HepG2 (cell line): Measurements from ENCODE around the gene EREG. TPM values are rescaled to one million over a fixed set of nuclear protein-coding genes. Genes with fewer than 3 reads are reported as not detected.
"Not testable (repeated sequence)": the region's sequence is repeated elsewhere in the genome, so short reads cannot be mapped to it uniquely, and the experiment has no call there.

Source experiments
- ATAC-seq: fragments of 200-7000 bp; cut with Tn5 transposase; 3 replicates; pipeline ENCODE4 v1.9.1; 2020; ENCODE audit warnings: mild to moderate bottlenecking, moderate library complexity
- BruUV-seq: library from RNA; stranded (reverse); fragments of 400-500 nt; replicated peaks from 2 replicates; lab custom pipeline; 2021; lab: Mats Ljungman, UMichigan
- CTCF ChIA-PET: fragments of 300-600 bp; formaldehyde crosslinking; extraction: SDS; loops from one replicate; lab custom pipeline; 2021; ENCODE audit warnings: low total read pairs, inconsistent platforms, low intra/inter-chr PET ratio; lab: Yijun Ruan, JAX
- POLR2A ChIA-PET: fragments of 350-600 bp; sonication (Branson Sonifier 250); formaldehyde crosslinking; loops from one replicate; lab custom pipeline; 2020; ENCODE audit warnings: antibody characterized with exemption, inconsistent platforms; lab: Yijun Ruan, JAX
- DNase-seq: peaks from one replicate; pipeline ENCODE4 v3.0.0-alpha.2; 2015; ENCODE audit warnings: low spot score
- FAIRE-seq: peaks from 3 replicates; lab custom pipeline; 2011; peaks lifted over from hg19 to GRCh38; lab: Jason Lieb, UNC
- H2AFZ ChIP-seq: one replicate; pipeline ENCODE4 v1.6.1; 2011; ENCODE audit warnings: low read length, inconsistent platforms
- H3K27ac ChIP-seq: fragments of 300-600 bp; 3 replicates; pipeline ENCODE4 v1.8.0; 2011; ENCODE audit warnings: mixed run types, mild to moderate bottlenecking, mixed read lengths, low read length, inconsistent platforms; ENCODE audit not compliant: insufficient read depth; ENCODE audit errors: extremely low read length
- H3K27me3 ChIP-seq, 2 experiments: fragments of 200-600 bp in 1 of 2; 2 replicates in 1 of 2; 3 replicates in 1 of 2; pipeline versions ENCODE4 v1.6.0 to v1.8.0; 2011; ENCODE audit warnings: low read length in 2 of 2, mild to moderate bottlenecking in 2 of 2, moderate library complexity in 2 of 2, inconsistent platforms in 1 of 2; ENCODE audit not compliant: insufficient read depth in 2 of 2, control insufficient read depth in 1 of 2
- H3K36me3 ChIP-seq, 2 experiments: fragments of 200-600 bp in 1 of 2; replicated peaks in 1 of 2; 2 replicates in 1 of 2; 3 replicates in 1 of 2; pipeline versions ENCODE4 v1.5.1 to v1.8.0; 2011; ENCODE audit warnings: low read length in 2 of 2, inconsistent platforms in 1 of 2; ENCODE audit not compliant: insufficient read depth in 2 of 2, control insufficient read depth in 1 of 2
- H3K4me1 ChIP-seq: 2 replicates; pipeline ENCODE4 v1.5.1; 2012; ENCODE audit warnings: low read length, inconsistent platforms; ENCODE audit not compliant: insufficient read depth
- H3K4me2 ChIP-seq: 2 replicates; pipeline ENCODE4 v1.6.0; 2011; ENCODE audit warnings: low read depth, low read length, inconsistent platforms
- H3K4me3 ChIP-seq, 3 experiments: fragments of 200-600 bp in 1 of 3; sonication (generic), shearing (Covaris generic) in 1 of 3; replicated peaks in 1 of 3; 2 replicates each; pipeline ENCODE4 v1.5.1; 2011 to 2016; ENCODE audit warnings: low read length in 3 of 3, inconsistent platforms in 2 of 3, low read depth in 2 of 3, mild to moderate bottlenecking in 2 of 3, control low read depth in 1 of 3, mixed read lengths in 1 of 3; ENCODE audit not compliant: insufficient read depth in 1 of 3
- H3K79me2 ChIP-seq: one replicate; pipeline ENCODE4 v1.6.1; 2011; ENCODE audit warnings: low read length, inconsistent platforms; ENCODE audit not compliant: insufficient read depth
- H3K9ac ChIP-seq: 2 replicates; pipeline ENCODE4 v1.6.0; 2011; ENCODE audit warnings: mild to moderate bottlenecking, low read depth, low read length, inconsistent platforms; ENCODE audit not compliant: insufficient read depth
- H3K9me3 ChIP-seq: 2 replicates; pipeline ENCODE4 v1.5.1; 2012; ENCODE audit warnings: mild to moderate bottlenecking, low read length
- H4K20me1 ChIP-seq: 2 replicates; pipeline ENCODE4 v1.6.0; 2011; ENCODE audit warnings: inconsistent platforms, mild to moderate bottlenecking, low read length, moderate library complexity; ENCODE audit not compliant: insufficient read depth
- HNF1B ChIP-seq: sonication (generic); formaldehyde crosslinking; IDR thresholded peaks from 2 replicates; pipeline ENCODE4 v1.5.1; 2020; ENCODE audit warnings: mild to moderate bottlenecking, moderate library complexity, missing genetic modification reagents
- HNF4A ChIP-seq: sonication (generic); formaldehyde crosslinking; IDR thresholded peaks from 2 replicates; pipeline ENCODE4 v1.4.0; 2020; ENCODE audit warnings: missing genetic modification reagents
- PAF1 ChIP-seq: IDR thresholded peaks from 2 replicates; pipeline ENCODE4 v1.6.1; 2016; ENCODE audit warnings: missing genetic modification reagents, missing compliant biosample characterization
- TBP ChIP-seq: sonication (generic); formaldehyde crosslinking; IDR thresholded peaks from 2 replicates; pipeline ENCODE4 v1.5.0; 2020; ENCODE audit warnings: missing genetic modification reagents
- TERF1 ChIP-seq: sonication (generic); formaldehyde crosslinking; IDR thresholded peaks from 2 replicates; pipeline ENCODE4 v1.8.0; 2022; ENCODE audit warnings: mild to moderate bottlenecking, missing genetic modification reagents, moderate library complexity
- ZSCAN20 ChIP-seq: sonication (generic); formaldehyde crosslinking; IDR thresholded peaks from 2 replicates; pipeline ENCODE4 v1.4.0; 2020; ENCODE audit warnings: missing genetic modification reagents, mild to moderate bottlenecking, borderline replicate concordance
- in situ Hi-C: cut with HindIII; loops from 2 replicates; pipeline ENCODE4 v1.10.0; 2017; ENCODE audit warnings: low pct_unique_long_range_greater_than_20kb; ENCODE audit not compliant: extremely low pct_ligation_motif_present
- intact Hi-C: fragments of 100-400 bp; cut with micrococcal nuclease; formaldehyde crosslinking; loops from one replicate; pipeline ENCODE4 v1.10.0; 2022; ENCODE audit not compliant: unreplicated experiment
- polyA plus RNA-seq, 8 experiments: library from polyadenylated mRNA; depleted of rRNA in 3 of 8; stranded (reverse) in 7 of 8; unstranded in 1 of 8; fragments of >200 nt; fragmentation: Illumina TruSeq in 4 of 8; extraction: Trizol in 4 of 8; gene quantifications; 2 replicates each; pipeline versions ENCODE4 v1.2.1 to v1.2.3, GENCODE V29; 2011 to 2016; ENCODE audit warnings: low read depth in 4 of 8, missing spikeins in 1 of 8, mixed read lengths in 1 of 8; ENCODE audit not compliant: insufficient read depth in 1 of 8
- total RNA-seq, 5 experiments: library from RNA; depleted of rRNA; stranded (reverse); fragments of >200 nt; fragmentation: Illumina TruSeq; extraction: Trizol; gene quantifications; 2 replicates each; pipeline ENCODE4 v1.2.3, GENCODE V29; 2016; ENCODE audit warnings: low read depth in 1 of 5
- TF ChIP-seq, protein P1 (sequence below): sonication (generic); formaldehyde crosslinking; IDR thresholded peaks from 2 replicates; pipeline ENCODE4 v1.8.1; 2022; ENCODE audit warnings: mild to moderate bottlenecking, missing genetic modification reagents
- TF ChIP-seq, protein P2 (sequence below): sonication (generic); formaldehyde crosslinking; IDR thresholded peaks from 2 replicates; pipeline ENCODE4 v1.4.0; 2020; ENCODE audit warnings: missing genetic modification reagents, borderline replicate concordance

EREG gene
- total and polyA plus RNA-seq, 2 of the 13 experiments (the other 11 are each of a cell fraction or from before 2014, with no cell fraction given) = 0.11 to 0.13 TPM

DNA sequence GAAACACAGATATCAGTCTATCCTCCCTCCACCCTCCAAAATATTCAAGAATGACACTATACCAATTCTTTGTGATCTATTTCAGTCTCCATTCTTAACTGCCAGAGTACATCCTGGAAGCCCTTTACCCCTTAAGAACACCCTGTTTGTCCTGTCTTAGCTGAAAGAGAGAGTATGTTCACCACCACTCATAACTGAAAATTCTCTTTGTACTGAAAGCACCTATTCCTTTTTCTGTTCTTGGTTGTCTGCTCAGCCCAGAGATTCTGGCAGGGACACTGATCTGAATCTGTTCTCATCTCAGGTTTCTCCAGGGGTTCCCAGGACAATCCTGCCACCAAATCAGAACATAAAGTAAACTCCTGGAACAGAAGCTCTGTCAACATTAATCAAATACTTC, 25.4 kb upstream of the EREG start (continued):
- TF ChIP-seq, protein P1, sequence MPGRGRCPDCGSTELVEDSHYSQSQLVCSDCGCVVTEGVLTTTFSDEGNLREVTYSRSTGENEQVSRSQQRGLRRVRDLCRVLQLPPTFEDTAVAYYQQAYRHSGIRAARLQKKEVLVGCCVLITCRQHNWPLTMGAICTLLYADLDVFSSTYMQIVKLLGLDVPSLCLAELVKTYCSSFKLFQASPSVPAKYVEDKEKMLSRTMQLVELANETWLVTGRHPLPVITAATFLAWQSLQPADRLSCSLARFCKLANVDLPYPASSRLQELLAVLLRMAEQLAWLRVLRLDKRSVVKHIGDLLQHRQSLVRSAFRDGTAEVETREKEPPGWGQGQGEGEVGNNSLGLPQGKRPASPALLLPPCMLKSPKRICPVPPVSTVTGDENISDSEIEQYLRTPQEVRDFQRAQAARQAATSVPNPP = no peak
- no peak for TF ChIP-seq TERF1 (CRISPR knock-in tag)
- TF ChIP-seq HNF4A (CRISPR knock-in tag) = no peak
- TF ChIP-seq PAF1 (CRISPR knock-in tag) = no peak
- TF ChIP-seq TBP (CRISPR knock-in tag) = no peak
- no peak for TF ChIP-seq ZSCAN20
- no peak for TF ChIP-seq HNF1B (CRISPR knock-in tag)
- TF ChIP-seq, protein P2, sequence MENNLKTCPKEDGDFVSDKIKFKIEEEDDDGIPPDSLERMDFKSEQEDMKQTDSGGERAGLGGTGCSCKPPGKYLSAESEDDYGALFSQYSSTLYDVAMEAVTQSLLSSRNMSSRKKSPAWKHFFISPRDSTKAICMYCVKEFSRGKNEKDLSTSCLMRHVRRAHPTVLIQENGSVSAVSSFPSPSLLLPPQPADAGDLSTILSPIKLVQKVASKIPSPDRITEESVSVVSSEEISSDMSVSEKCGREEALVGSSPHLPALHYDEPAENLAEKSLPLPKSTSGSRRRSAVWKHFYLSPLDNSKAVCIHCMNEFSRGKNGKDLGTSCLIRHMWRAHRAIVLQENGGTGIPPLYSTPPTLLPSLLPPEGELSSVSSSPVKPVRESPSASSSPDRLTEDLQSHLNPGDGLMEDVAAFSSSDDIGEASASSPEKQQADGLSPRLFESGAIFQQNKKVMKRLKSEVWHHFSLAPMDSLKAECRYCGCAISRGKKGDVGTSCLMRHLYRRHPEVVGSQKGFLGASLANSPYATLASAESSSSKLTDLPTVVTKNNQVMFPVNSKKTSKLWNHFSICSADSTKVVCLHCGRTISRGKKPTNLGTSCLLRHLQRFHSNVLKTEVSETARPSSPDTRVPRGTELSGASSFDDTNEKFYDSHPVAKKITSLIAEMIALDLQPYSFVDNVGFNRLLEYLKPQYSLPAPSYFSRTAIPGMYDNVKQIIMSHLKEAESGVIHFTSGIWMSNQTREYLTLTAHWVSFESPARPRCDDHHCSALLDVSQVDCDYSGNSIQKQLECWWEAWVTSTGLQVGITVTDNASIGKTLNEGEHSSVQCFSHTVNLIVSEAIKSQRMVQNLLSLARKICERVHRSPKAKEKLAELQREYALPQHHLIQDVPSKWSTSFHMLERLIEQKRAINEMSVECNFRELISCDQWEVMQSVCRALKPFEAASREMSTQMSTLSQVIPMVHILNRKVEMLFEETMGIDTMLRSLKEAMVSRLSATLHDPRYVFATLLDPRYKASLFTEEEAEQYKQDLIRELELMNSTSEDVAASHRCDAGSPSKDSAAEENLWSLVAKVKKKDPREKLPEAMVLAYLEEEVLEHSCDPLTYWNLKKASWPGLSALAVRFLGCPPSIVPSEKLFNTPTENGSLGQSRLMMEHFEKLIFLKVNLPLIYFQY (CRISPR knock-in tag) = no peak
- TF ChIP-seq, all 625 proteins: peak for 0

DNA sequence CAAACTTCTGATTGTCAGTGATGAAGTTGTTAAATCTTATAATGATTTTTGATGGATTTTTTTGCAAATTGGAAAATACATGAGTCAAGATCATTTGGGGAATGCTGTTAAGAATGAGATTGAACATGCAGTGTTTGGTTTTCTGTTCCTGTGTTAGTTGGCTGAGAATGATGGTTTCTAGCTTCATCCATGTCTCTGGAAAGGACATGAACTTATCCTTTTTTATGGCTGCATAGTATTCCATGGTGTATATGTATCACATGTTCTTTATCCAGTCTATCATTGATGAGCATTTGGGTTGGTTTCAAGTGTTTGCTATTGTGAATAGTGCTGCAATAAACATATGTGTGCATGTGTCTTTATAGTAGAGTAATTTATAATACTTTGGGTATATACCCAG, 24.5 kb upstream of the EREG start:
- POLR2A ChIA-PET, BruUV-seq, H3K4me1 ChIP-seq, H3K9ac ChIP-seq, CTCF ChIA-PET, in situ Hi-C loops, ATAC-seq, H3K4me2 ChIP-seq, DNase-seq, H3K27me3 ChIP-seq, H3K27ac ChIP-seq, H4K20me1 ChIP-seq, intact Hi-C loops, FAIRE-seq, H2AFZ ChIP-seq, H3K4me3 ChIP-seq, H3K36me3 ChIP-seq, H3K79me2 ChIP-seq: not testable (repeated sequence)
- peaks cover 12% of the 10 kb centered on the region for H3K9me3 ChIP-seq
